Stimulated activated CD4-positive, alpha-beta T cell treated with anti-CD3 and anti-CD28 coated beads, Interleukin-4, amount 100 ng/mL, for 24 hours (primary cell): ENCODE results near the gene CLCN4.

Experiments used
- DNase-seq: peaks from one replicate; pipeline ENCODE4 v3.0.0-alpha.2; 2020

CLCN4 gene

GRCh38 chrX:10246846-10247245, 90.1 kb downstream of the CLCN4 start:
- DNase-seq = no peak

- DNase-seq = no peak
These were observed 98.0 kb downstream of the CLCN4 start for GRCh38 chrX:10254739-10255138.

GRCh38 chrX:10259716-10260115, 102.9 kb downstream of the CLCN4 start:
- no peak for DNase-seq

GRCh38 chrX:10265775-10266174, 109.0 kb downstream of the CLCN4 start:
- DNase-seq = no peak

- DNase-seq = no peak
These were observed 121.9 kb downstream of the CLCN4 start for GRCh38 chrX:10278716-10279115.

GRCh38 chrX:10280071-10280470, 123.3 kb downstream of the CLCN4 start:
- DNase-seq = no peak

- DNase-seq = no peak
These were observed 125.7 kb downstream of the CLCN4 start for GRCh38 chrX:10282490-10282889.

GRCh38 chrX:10286195-10286594, 129.4 kb downstream of the CLCN4 start:
- no peak for DNase-seq
